Measurements from ENCODE around the gene BAAT. TPM values are rescaled to one million over a fixed set of nuclear protein-coding genes. Genes with fewer than 3 reads are reported as not detected.

The BAAT gene
- total RNA-seq, 1 experiment from 2014 or later: 0.08 TPM

- Histone ChIP-seq H3K4me3 (ENCODE audit: low read depth in 2 of 2, low read length in 2 of 2) (no peak overlapping the region), H3K4me1 (ENCODE audit: control insufficient read depth, insufficient read depth, low read length) (no peaks in the 10 kb centered on the region), H3K9me3 (ENCODE audit: control insufficient read depth, insufficient read depth, low read depth, low read length) (no peaks in the 10 kb centered on the region), H3K27me3 (ENCODE audit: control insufficient read depth, insufficient read depth, low read length) (no peaks in the 10 kb centered on the region), H3K36me3 (ENCODE audit: control insufficient read depth, insufficient read depth, low read length) (no peaks in the 10 kb centered on the region), H3K27ac (ENCODE audit: low read length) (no peak overlapping the region)
- DNase-seq (ENCODE audit: low read depth, low spot score) (no peak), ATAC-seq (no peak)
- in situ Hi-C loops (cut with HindIII; ENCODE audit: low pct_unique_long_range_greater_than_20kb, low sequenced_read_pairs): no loop called here
- TF ChIP-seq POLR2AphosphoS5 (IDR thresholded peaks at IDR 0.05; ENCODE audit: low read depth, low read length) (no peak), SIN3A (IDR thresholded peaks at IDR 0.05; ENCODE audit: borderline replicate concordance, insufficient read depth, low read depth, low read length) (no peak), REST (IDR thresholded peaks at IDR 0.05; ENCODE audit: insufficient read depth in 1 of 2, low read depth in 2 of 2, low read length in 1 of 2) (no peak), TCF7L2 (IDR thresholded peaks at IDR 0.05; ENCODE audit: low read depth, low read length) (no peak), CTCF (IDR thresholded peaks at IDR 0.05) (no peak)
- intact Hi-C loops (cut with micrococcal nuclease; ENCODE audit: unreplicated experiment): no loop called here
- CTCF ChIA-PET: interaction anchor here (0.8 kb wide), 1 partner anchor 79 kb away, joined by 6 read pairs; no protein-coding TSS in a partner anchor
- POLR2A ChIA-PET: no interaction called here
- no TSS peak for BruUV-seq (replicated peaks)
These were observed 14.8 kb downstream of the BAAT start for GRCh38 chr9:101369884-101370531.

GRCh38 chr9:101369286-101369685, 15.5 kb downstream of the BAAT start:
- Histone ChIP-seq H3K4me1 (ENCODE audit: control insufficient read depth, insufficient read depth, low read length) (no peaks in the 10 kb centered on the region), H3K9me3 (ENCODE audit: control insufficient read depth, insufficient read depth, low read depth, low read length) (no peaks in the 10 kb centered on the region), H3K27me3 (ENCODE audit: control insufficient read depth, insufficient read depth, low read length) (no peaks in the 10 kb centered on the region), H3K27ac (ENCODE audit: low read length) (no peak overlapping the region), H3K36me3 (ENCODE audit: control insufficient read depth, insufficient read depth, low read length) (no peaks in the 10 kb centered on the region), H3K4me3 (ENCODE audit: low read depth in 2 of 2, low read length in 2 of 2) (no peak overlapping the region)
- ChIA-PET POLR2A (no interaction called here), CTCF (interaction anchor here (0.8 kb wide), 1 partner anchor 80 kb away, joined by 6 read pairs; no protein-coding TSS in a partner anchor)
- no peak for TF ChIP-seq POLR2AphosphoS5 (IDR thresholded peaks at IDR 0.05; ENCODE audit: low read depth, low read length)
- intact Hi-C loops (cut with micrococcal nuclease; ENCODE audit: unreplicated experiment): no loop called here
- no peak for DNase-seq (ENCODE audit: low read depth, low spot score)
- BruUV-seq (replicated peaks): no TSS peak
- ATAC-seq: no peak
- in situ Hi-C loops (cut with HindIII; ENCODE audit: low pct_unique_long_range_greater_than_20kb, low sequenced_read_pairs): no loop called here

- Histone ChIP-seq H3K27me3 (ENCODE audit: control insufficient read depth, insufficient read depth, low read length) (no peaks in the 10 kb centered on the region), H3K4me1 (ENCODE audit: control insufficient read depth, insufficient read depth, low read length) (no peaks in the 10 kb centered on the region), H3K36me3 (ENCODE audit: control insufficient read depth, insufficient read depth, low read length) (no peaks in the 10 kb centered on the region), H3K9me3 (ENCODE audit: control insufficient read depth, insufficient read depth, low read depth, low read length) (no peaks in the 10 kb centered on the region), H3K4me3 (ENCODE audit: low read depth in 2 of 2, low read length in 2 of 2) (no peak overlapping the region), H3K27ac (ENCODE audit: low read length) (no peak overlapping the region)
- CTCF ChIA-PET: no interaction called here
- no peak for ATAC-seq
- DNase-seq (ENCODE audit: low read depth, low spot score): no peak
- intact Hi-C loops (cut with micrococcal nuclease; ENCODE audit: unreplicated experiment): no loop called here
- in situ Hi-C loops (cut with HindIII; ENCODE audit: low pct_unique_long_range_greater_than_20kb, low sequenced_read_pairs): no loop called here
- POLR2A ChIA-PET: no interaction called here
- no peak for TF ChIP-seq CTCF (IDR thresholded peaks at IDR 0.05)
- no peak for TF ChIP-seq REST (IDR thresholded peaks at IDR 0.05; ENCODE audit: insufficient read depth in 1 of 2, low read depth in 2 of 2, low read length in 1 of 2)
- no peak for TF ChIP-seq TCF7L2 (IDR thresholded peaks at IDR 0.05; ENCODE audit: low read depth, low read length)
- TF ChIP-seq POLR2AphosphoS5 (IDR thresholded peaks at IDR 0.05; ENCODE audit: low read depth, low read length): no peak
- TF ChIP-seq SIN3A (IDR thresholded peaks at IDR 0.05; ENCODE audit: borderline replicate concordance, insufficient read depth, low read depth, low read length): no peak
- no TSS peak for BruUV-seq (replicated peaks)
These were observed 17.5 kb downstream of the BAAT start for GRCh38 chr9:101367323-101367722.
